ENCODE data around the gene SERGEF.

- TF ChIP-seq CTCF (IDR thresholded peaks at IDR 0.05) = no peak
- TF ChIP-seq POLR2AphosphoS5 (IDR thresholded peaks at IDR 0.05; ENCODE audit: low read depth, low read length) = no peak
- TF ChIP-seq MAX (IDR thresholded peaks at IDR 0.05; ENCODE audit: low read depth) = no peak
- TF ChIP-seq EP300 (IDR thresholded peaks at IDR 0.05; ENCODE audit: borderline replicate concordance in 1 of 2, low read depth in 1 of 2, low read length in 1 of 2) = no peak
- no peak for TF ChIP-seq CHD2 (IDR thresholded peaks at IDR 0.05; ENCODE audit: low read length, partially characterized antibody)
- TF ChIP-seq RCOR1 (IDR thresholded peaks at IDR 0.05; ENCODE audit: low read length) = no peak
- TF ChIP-seq EZH2phosphoT487 (IDR thresholded peaks at IDR 0.05; ENCODE audit: borderline replicate concordance, low read depth) = no peak
- no peak for TF ChIP-seq SMC3 (IDR thresholded peaks at IDR 0.05; ENCODE audit: low read depth, low read length)
- no peak for TF ChIP-seq USF2 (IDR thresholded peaks at IDR 0.05; ENCODE audit: borderline replicate concordance, low read depth, low read length)
Measured at GRCh38 chr11:17751558-17751957, 261.3 kb downstream of the SERGEF start.

Measured in SK-N-SH (cell line).